Neuronal stem cell (in vitro differentiated cells): Measurements from ENCODE around the gene TBX1.
A peak's percentile ranks its signal among the peaks of the same experiment; 100 is the strongest.

ENCODE experiments used
- DNase-seq: peaks from one replicate; pipeline ENCODE4 v3.0.0-alpha.2; 2013; ENCODE audit warnings: low spot score
- H2AFZ ChIP-seq: one replicate; pipeline ENCODE4 v1.6.1; 2013; ENCODE audit warnings: mild to moderate bottlenecking, low read length, inconsistent platforms
- H2AK5ac ChIP-seq: 2 replicates; pipeline ENCODE4 v1.6.1; 2013; ENCODE audit warnings: low read depth, mild to moderate bottlenecking, inconsistent platforms, low read length, moderate library complexity, mixed read lengths
- H2BK120ac ChIP-seq: 2 replicates; pipeline ENCODE4 v1.6.1; 2013; ENCODE audit warnings: low read depth, mild to moderate bottlenecking, inconsistent platforms, low read length, moderate library complexity, mixed read lengths
- H2BK12ac ChIP-seq: one replicate; pipeline ENCODE4 v1.6.1; 2013; ENCODE audit warnings: low read length, inconsistent platforms
- H2BK15ac ChIP-seq: 2 replicates; pipeline ENCODE4 v1.6.1; 2013; ENCODE audit warnings: mild to moderate bottlenecking, low read length, inconsistent platforms, mixed read lengths
- H2BK5ac ChIP-seq: one replicate; pipeline ENCODE4 v1.6.1; 2013; ENCODE audit warnings: inconsistent platforms, mild to moderate bottlenecking, low read length, moderate library complexity
- H3K14ac ChIP-seq: one replicate; pipeline ENCODE4 v1.6.1; 2013; ENCODE audit warnings: low read length, inconsistent platforms
- H3K18ac ChIP-seq: 2 replicates; pipeline ENCODE4 v1.6.1; 2013; ENCODE audit warnings: low read length, inconsistent platforms
- H3K23ac ChIP-seq: 2 replicates; pipeline ENCODE4 v1.6.1; 2013; ENCODE audit warnings: low read depth, mild to moderate bottlenecking, mixed read lengths, low read length, inconsistent platforms; ENCODE audit not compliant: poor library complexity
- H3K27ac ChIP-seq: replicated peaks from 3 replicates; pipeline ENCODE4 v1.5.1; 2013; ENCODE audit warnings: low read length, inconsistent platforms
- H3K27me3 ChIP-seq, 3 experiments: 2 replicates each; pipeline ENCODE4 v1.6.1; 2013; ENCODE audit warnings: low read length in 3 of 3, mild to moderate bottlenecking in 2 of 3, inconsistent platforms in 1 of 3, low read depth in 1 of 3, mixed read lengths in 1 of 3, moderate library complexity in 1 of 3; ENCODE audit not compliant: control insufficient read depth in 3 of 3, insufficient read depth in 3 of 3
- H3K36me3 ChIP-seq, 2 donors: replicated peaks in 1 of 2; 2 replicates each; pipeline ENCODE4 v1.6.1; 2013; ENCODE audit warnings: low read length in 2 of 2; ENCODE audit not compliant: control insufficient read depth in 2 of 2, insufficient read depth in 2 of 2
- H3K4ac ChIP-seq: 2 replicates; pipeline ENCODE4 v1.6.1; 2013; ENCODE audit warnings: inconsistent platforms, mild to moderate bottlenecking, low read length, moderate library complexity
- H3K4me1 ChIP-seq, 2 donors: 1 replicate in 1 of 2; 2 replicates in 1 of 2; pipeline ENCODE4 v1.6.1; 2013; ENCODE audit warnings: low read length in 2 of 2, low read depth in 1 of 2; ENCODE audit not compliant: control insufficient read depth in 2 of 2, insufficient read depth in 1 of 2
- H3K4me2 ChIP-seq: one replicate; pipeline ENCODE4 v1.6.1; 2013; ENCODE audit warnings: mild to moderate bottlenecking, low read length, inconsistent platforms; ENCODE audit not compliant: insufficient read depth, poor library complexity, severe bottlenecking
- H3K4me3 ChIP-seq, 2 donors: 2 replicates each; pipeline ENCODE4 v1.5.1; 2013; ENCODE audit warnings: low read length in 2 of 2, mild to moderate bottlenecking in 2 of 2, inconsistent platforms in 1 of 2, moderate library complexity in 1 of 2
- H3K79me1 ChIP-seq: one replicate; pipeline ENCODE4 v1.6.1; 2013; ENCODE audit warnings: low read depth, mild to moderate bottlenecking, inconsistent platforms, low read length, moderate library complexity
- H3K9ac ChIP-seq: one replicate; pipeline ENCODE4 v1.6.1; 2013; ENCODE audit warnings: mild to moderate bottlenecking, low read depth, low read length, inconsistent platforms; ENCODE audit not compliant: poor library complexity
- H3K9me3 ChIP-seq, 2 donors: replicated peaks in 1 of 2; 2 replicates each; pipeline versions ENCODE3 to v1.6.1; 2013; ENCODE audit warnings: low read length in 2 of 2, mild to moderate bottlenecking in 2 of 2, inconsistent platforms in 1 of 2, low read depth in 1 of 2, mixed read lengths in 1 of 2, moderate library complexity in 1 of 2; ENCODE audit not compliant: control insufficient read depth in 2 of 2, insufficient read depth in 1 of 2
- H4K8ac ChIP-seq: one replicate; pipeline ENCODE4 v1.6.1; 2013; ENCODE audit warnings: low read depth, mild to moderate bottlenecking, inconsistent platforms, low read length, moderate library complexity
- H4K91ac ChIP-seq: one replicate; pipeline ENCODE4 v1.6.1; 2013; ENCODE audit warnings: low read length, low read depth, mild to moderate bottlenecking, inconsistent platforms; ENCODE audit not compliant: poor library complexity
- WGBS, 2 donors: extraction: QIAGEN DNeasy Blood & Tissue Kit; methylation state at CpG; one replicate each; pipeline ENCODE4 v1.1.7; 2013; ENCODE audit warnings: missing lambda C conversion rate in 2 of 2, mixed read lengths in 1 of 2; ENCODE audit not compliant: insufficient read length in 2 of 2, insufficient replicate concordance in 1 of 2; ENCODE audit errors: extremely low coverage in 2 of 2; 5-methylcytosine and 5-hydroxymethylcytosine counted together

The TBX1 gene

DNA sequence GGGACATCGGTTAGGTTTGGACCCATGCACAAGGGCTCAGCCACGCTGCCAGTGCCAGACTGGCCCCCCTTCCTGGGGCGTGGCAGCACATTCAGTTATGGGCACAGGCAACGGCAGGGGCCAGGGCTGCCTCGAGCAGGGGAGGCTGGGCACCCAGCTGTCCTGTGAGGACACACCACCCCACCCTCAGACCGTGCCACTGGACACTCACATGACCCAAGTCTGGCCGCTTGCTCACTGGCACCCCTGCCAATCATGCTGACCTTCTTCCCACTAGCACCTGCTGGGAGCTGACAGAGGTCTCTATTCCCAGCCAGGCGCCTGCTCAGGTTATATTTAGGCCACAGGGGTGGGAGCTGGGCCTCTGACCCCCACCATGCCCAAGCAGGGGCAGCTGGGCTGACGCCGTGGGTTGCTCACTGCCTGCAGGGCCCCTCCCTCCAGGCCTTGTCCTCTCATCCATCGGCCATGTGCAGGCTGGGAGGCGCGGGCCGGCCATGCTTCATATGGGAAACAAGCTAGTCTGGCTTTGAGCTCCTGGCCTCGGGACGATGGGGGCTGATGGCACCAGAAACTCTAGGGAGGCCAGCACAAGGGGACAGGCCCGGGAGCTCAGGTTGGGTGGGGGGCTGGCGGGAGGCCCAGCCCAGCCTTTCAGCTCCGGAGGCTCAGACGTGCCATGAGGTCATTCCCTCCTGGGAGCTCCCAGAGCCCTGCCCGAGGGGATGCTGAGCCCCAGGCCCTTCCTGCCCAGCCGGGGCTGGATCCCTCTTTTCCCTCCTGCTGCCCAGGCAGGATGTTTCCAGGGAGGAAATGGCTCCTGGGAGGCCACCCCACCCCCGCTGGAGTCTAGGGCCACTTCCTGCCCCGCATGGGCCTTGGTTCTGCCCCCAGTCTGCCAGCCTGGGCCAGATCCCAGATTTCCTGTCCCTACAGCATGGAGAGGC lies 15.2 kb upstream of the TBX1 start:
- Histone ChIP-seq H3K18ac (peak overlapping the region; percentile 90), H3K4me3 (no peak overlapping the region), H3K9ac (peak overlapping the region; percentile 44), H3K4me2 (no peak overlapping the region), H3K4me1 (peaks cover 15 to 17% of the 10 kb centered on the region in 2 donors), H2AFZ (peak overlapping the region; percentile 61), H3K23ac (peak overlapping the region; percentile 97), H3K27ac (no peak overlapping the region), H3K79me1 (peaks cover 12% of the 10 kb centered on the region), H3K9me3 (no peaks in the 10 kb centered on the region), H4K8ac (peak overlapping the region; percentile 82), H3K27me3 (peaks cover 0 to 60% (median 1%) of the 10 kb centered on the region in 3 experiments), H3K4ac (no peak overlapping the region), H4K91ac (no peak overlapping the region), H2BK5ac (peak overlapping the region; percentile 75), H2AK5ac (peak overlapping the region; percentile 30), H3K36me3 (no peaks in the 10 kb centered on the region), H2BK15ac (peak overlapping the region; percentile 85), H2BK12ac (peak overlapping the region; percentile 41), H3K14ac (peak overlapping the region; percentile 89), H2BK120ac (no peak overlapping the region)
- no peak for DNase-seq
- no CpG with 5 or more reads among the region's 24 CpGs for WGBS, 2 donors

DNA sequence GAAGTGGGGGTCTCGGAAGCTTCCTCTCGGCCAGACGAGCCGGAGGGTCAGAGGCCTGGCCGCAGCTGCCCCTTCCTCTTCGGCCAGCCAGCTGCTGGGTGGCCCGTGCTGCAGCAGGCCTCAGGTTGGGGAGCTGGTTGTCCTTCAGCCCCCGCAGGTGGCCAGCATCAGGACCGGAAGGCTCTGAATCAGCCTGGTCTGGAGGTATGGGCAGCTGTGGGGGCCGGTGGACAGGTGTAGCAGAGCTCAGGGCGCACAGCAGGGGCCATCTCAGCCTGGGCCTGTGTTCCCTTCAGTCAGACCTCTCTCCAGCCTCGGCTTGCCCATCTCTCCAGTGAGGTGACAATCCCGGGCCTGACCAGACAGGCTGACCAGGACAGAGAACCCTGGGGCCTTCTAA lies 13.9 kb upstream of the TBX1 start:
- H3K36me3 ChIP-seq, result no peaks in the 10 kb centered on the region
- no CpG with 5 or more reads among the region's 13 CpGs for WGBS, 2 donors
- peak overlapping the region; percentile 39 for H2BK5ac ChIP-seq

DNA sequence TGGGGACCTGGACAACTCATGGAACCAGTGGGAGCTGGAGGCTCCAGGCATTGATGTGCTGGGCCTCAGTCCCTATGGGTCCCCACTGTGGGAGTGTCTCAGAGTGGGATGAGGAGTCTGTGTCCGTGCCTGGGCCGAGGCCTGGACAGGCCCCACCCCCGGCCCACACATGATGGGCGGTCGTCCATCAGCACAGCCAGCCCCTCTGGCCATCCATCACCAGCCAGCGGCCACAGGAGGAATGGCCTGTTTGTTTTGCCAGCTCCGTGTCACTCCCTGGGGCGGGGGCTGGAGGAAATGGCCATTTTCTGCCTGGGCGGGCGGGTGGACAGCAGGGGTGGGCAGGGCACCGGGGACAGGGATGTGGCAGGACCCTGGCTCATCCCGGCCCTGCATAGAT lies 13.0 kb upstream of the TBX1 start:
- no peak overlapping the region for H2AFZ ChIP-seq
- DNase-seq, result no peak

More for the DNA sequence above, 13.9 kb upstream of the TBX1 start:
- no peak overlapping the region for H2BK12ac ChIP-seq
- no peak overlapping the region for H3K4me2 ChIP-seq
- H3K9ac ChIP-seq, result no peak overlapping the region
- H3K4ac ChIP-seq, result no peak overlapping the region
- H3K23ac ChIP-seq, result peak overlapping the region; percentile 97
- H2BK15ac ChIP-seq, result peak overlapping the region; percentile 45
- H3K27ac ChIP-seq, result no peak overlapping the region
- peaks cover 17 to 23% of the 10 kb centered on the region in 2 donors for H3K4me1 ChIP-seq
- peak overlapping the region; percentile 92 for H2AK5ac ChIP-seq
- H4K91ac ChIP-seq, result no peak overlapping the region
- no peak overlapping the region for H3K4me3 ChIP-seq
- DNase-seq, result no peak
- peaks cover 11% of the 10 kb centered on the region for H3K79me1 ChIP-seq
- peak overlapping the region; percentile 90 for H3K18ac ChIP-seq
- no peak overlapping the region for H4K8ac ChIP-seq
- no peaks in the 10 kb centered on the region for H3K9me3 ChIP-seq
- H3K27me3 ChIP-seq, result peaks cover 0 to 62% (median 1%) of the 10 kb centered on the region in 3 experiments
- peak overlapping the region; percentile 4 for H2AFZ ChIP-seq
- peak overlapping the region; percentile 47 for H3K14ac ChIP-seq
- H2BK120ac ChIP-seq, result peak overlapping the region; percentile 72

DNA sequence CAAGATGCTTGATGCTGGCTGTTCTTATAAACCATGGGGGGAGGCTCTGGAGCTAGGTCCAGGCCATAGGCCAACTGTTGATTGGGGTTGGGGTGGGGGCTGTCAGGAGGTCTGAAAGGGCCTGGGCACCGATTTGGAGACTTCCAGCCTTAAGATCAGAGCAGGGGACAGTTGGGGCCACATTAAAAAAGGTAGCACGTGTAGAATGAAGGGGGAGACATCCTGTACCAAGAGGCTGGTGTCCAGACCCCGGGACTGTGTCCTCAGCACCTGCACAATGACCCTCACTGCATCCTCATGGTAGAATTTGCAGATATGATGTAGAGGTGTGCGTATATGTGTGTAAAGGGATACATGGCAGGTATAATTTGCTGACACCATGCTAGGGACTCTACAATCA lies 12.4 kb upstream of the TBX1 start:
- Histone ChIP-seq H3K36me3 (no peaks in the 10 kb centered on the region), H3K23ac (peak overlapping the region; percentile 91), H2AK5ac (no peak overlapping the region), H3K14ac (peak overlapping the region; percentile 12), H3K4me2 (no peak overlapping the region), H4K91ac (no peak overlapping the region), H2BK15ac (no peak overlapping the region), H4K8ac (no peak overlapping the region), H3K9ac (no peak overlapping the region), H3K9me3 (peaks cover 0 to 2% of the 10 kb centered on the region in 2 donors), H2BK120ac (no peak overlapping the region), H3K27ac (no peak overlapping the region), H2BK5ac (no peak overlapping the region), H2AFZ (no peak overlapping the region), H3K4me3 (no peak overlapping the region), H3K4me1 (peaks cover 17 to 29% of the 10 kb centered on the region in 2 donors), H3K4ac (no peak overlapping the region), H2BK12ac (no peak overlapping the region), H3K18ac (peak overlapping the region; percentile 27), H3K79me1 (peaks cover 11% of the 10 kb centered on the region), H3K27me3 (peaks cover 0 to 67% (median 5%) of the 10 kb centered on the region in 3 experiments)
- DNase-seq, result no peak
- no CpG with 5 or more reads among the region's 4 CpGs for WGBS, 2 donors

More for the DNA sequence above, 13.0 kb upstream of the TBX1 start:
- Histone ChIP-seq H3K9me3 (no peaks in the 10 kb centered on the region), H3K79me1 (peaks cover 11% of the 10 kb centered on the region), H3K14ac (no peak overlapping the region), H2BK120ac (no peak overlapping the region), H3K4me2 (no peak overlapping the region), H2AK5ac (peak overlapping the region; percentile 63), H3K4ac (no peak overlapping the region), H3K9ac (no peak overlapping the region), H3K27ac (no peak overlapping the region), H2BK12ac (no peak overlapping the region), H2BK5ac (peak overlapping the region; percentile 35), H3K27me3 (peaks cover 0 to 67% (median 0%) of the 10 kb centered on the region in 3 experiments), H3K4me3 (no peak overlapping the region), H2BK15ac (peak overlapping the region; percentile 45), H3K36me3 (no peaks in the 10 kb centered on the region), H3K4me1 (peaks cover 17 to 23% of the 10 kb centered on the region in 2 donors), H3K23ac (peak overlapping the region; percentile 91), H4K91ac (no peak overlapping the region), H4K8ac (no peak overlapping the region), H3K18ac (no peak overlapping the region)
- WGBS, 2 donors, result no CpG with 5 or more reads among the region's 12 CpGs
